Calu3 (cell line): Measurements from ENCODE around the gene SECISBP2. TPM values are rescaled to one million over a fixed set of nuclear protein-coding genes. Genes with fewer than 3 reads are reported as not detected.
"Not testable (repeated sequence)": the region's sequence is repeated elsewhere in the genome, so short reads cannot be mapped to it uniquely, and the experiment has no call there.

Source experiments
- Bru-seq: library from RNA; stranded (reverse); fragments of 400-500 nt; gene quantifications from one replicate; lab custom pipeline; 2021; lab: Mats Ljungman, UMichigan
- BruChase-seq, 2 experiments: library from RNA; stranded (reverse); fragments of 400-500 nt; gene quantifications; one replicate each; lab custom pipeline; 2021; lab: Mats Ljungman, UMichigan
- BruUV-seq: library from RNA; stranded (reverse); fragments of 400-500 nt; replicated peaks from 2 replicates; lab custom pipeline; 2021; lab: Mats Ljungman, UMichigan
- CTCF ChIA-PET: fragments of 300-600 bp; sonication (Branson Sonifier 250); formaldehyde crosslinking; loops from one replicate; lab custom pipeline; 2022; ENCODE audit warnings: antibody characterized with exemption; lab: Charles Lee
- DNase-seq: peaks from one replicate; pipeline ENCODE4 v3.0.0; 2022
- H3K27ac Mint-ChIP-seq: one replicate; pipeline ENCODE4 v1.8.0; 2022; ENCODE audit warnings: mixed read lengths; ENCODE audit not compliant: unreplicated experiment
- H3K27me3 Mint-ChIP-seq: one replicate; pipeline ENCODE4 v1.8.0; 2022; ENCODE audit warnings: mixed read lengths; ENCODE audit not compliant: unreplicated experiment
- H3K36me3 Mint-ChIP-seq: one replicate; pipeline ENCODE4 v1.8.0; 2022; ENCODE audit warnings: mild to moderate bottlenecking, moderate library complexity, mixed read lengths; ENCODE audit not compliant: insufficient read depth, unreplicated experiment
- H3K4me1 Mint-ChIP-seq: one replicate; pipeline ENCODE4 v1.8.0; 2022; ENCODE audit warnings: mild to moderate bottlenecking, low read depth, mixed read lengths; ENCODE audit not compliant: unreplicated experiment
- H3K4me3 Mint-ChIP-seq: one replicate; pipeline ENCODE4 v1.8.0; 2022; ENCODE audit warnings: mild to moderate bottlenecking, low read depth, moderate library complexity, mixed read lengths; ENCODE audit not compliant: unreplicated experiment
- H3K9me3 Mint-ChIP-seq: one replicate; pipeline ENCODE4 v1.8.0; 2022; ENCODE audit warnings: low read depth, mixed read lengths; ENCODE audit not compliant: unreplicated experiment
- intact Hi-C: fragments of 100-400 bp; cut with micrococcal nuclease; formaldehyde crosslinking; loops from one replicate; pipeline ENCODE4 v1.10.0; 2022; ENCODE audit not compliant: unreplicated experiment
- long read RNA-seq: library from polyadenylated mRNA; stranded (forward); transcript quantifications from one replicate; pipeline ENCODE4 v2.0.0, GENCODE V29; 2022
- total RNA-seq: library from RNA; stranded (reverse); gene quantifications from 2 replicates; pipeline ENCODE4 v1.2.3, GENCODE V29; 2022
- TF ChIP-seq, protein P1 (sequence below): fragments of 200-600 bp; IDR thresholded peaks from one replicate; pipeline ENCODE4 v1.8.0; 2022; ENCODE audit warnings: antibody characterized with exemption; ENCODE audit not compliant: unreplicated experiment

SECISBP2 gene, protein sequence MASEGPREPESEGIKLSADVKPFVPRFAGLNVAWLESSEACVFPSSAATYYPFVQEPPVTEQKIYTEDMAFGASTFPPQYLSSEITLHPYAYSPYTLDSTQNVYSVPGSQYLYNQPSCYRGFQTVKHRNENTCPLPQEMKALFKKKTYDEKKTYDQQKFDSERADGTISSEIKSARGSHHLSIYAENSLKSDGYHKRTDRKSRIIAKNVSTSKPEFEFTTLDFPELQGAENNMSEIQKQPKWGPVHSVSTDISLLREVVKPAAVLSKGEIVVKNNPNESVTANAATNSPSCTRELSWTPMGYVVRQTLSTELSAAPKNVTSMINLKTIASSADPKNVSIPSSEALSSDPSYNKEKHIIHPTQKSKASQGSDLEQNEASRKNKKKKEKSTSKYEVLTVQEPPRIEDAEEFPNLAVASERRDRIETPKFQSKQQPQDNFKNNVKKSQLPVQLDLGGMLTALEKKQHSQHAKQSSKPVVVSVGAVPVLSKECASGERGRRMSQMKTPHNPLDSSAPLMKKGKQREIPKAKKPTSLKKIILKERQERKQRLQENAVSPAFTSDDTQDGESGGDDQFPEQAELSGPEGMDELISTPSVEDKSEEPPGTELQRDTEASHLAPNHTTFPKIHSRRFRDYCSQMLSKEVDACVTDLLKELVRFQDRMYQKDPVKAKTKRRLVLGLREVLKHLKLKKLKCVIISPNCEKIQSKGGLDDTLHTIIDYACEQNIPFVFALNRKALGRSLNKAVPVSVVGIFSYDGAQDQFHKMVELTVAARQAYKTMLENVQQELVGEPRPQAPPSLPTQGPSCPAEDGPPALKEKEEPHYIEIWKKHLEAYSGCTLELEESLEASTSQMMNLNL
- total RNA-seq (25.1 and 27.8 TPM in 2 replicates), Bru-seq, nascent RNA (percentile 85 among the genes with signal in this experiment), BruChase-seq, experiment 1, labeled RNA remaining after a 6-hour chase (percentile 74 among the genes with signal in this experiment), BruChase-seq, experiment 2, labeled RNA remaining after a 2-hour chase (percentile 75 among the genes with signal in this experiment)
- long read RNA-seq, transcript SECISBP2-202 (17 exons, 3,462 nt) = major isoform, 10 of 19 reads
- long read RNA-seq, partial matches to known transcripts = 1 of 19 reads
- long read RNA-seq, other reads (novel, unspliced or antisense) = 8 of 19 reads

DNA sequence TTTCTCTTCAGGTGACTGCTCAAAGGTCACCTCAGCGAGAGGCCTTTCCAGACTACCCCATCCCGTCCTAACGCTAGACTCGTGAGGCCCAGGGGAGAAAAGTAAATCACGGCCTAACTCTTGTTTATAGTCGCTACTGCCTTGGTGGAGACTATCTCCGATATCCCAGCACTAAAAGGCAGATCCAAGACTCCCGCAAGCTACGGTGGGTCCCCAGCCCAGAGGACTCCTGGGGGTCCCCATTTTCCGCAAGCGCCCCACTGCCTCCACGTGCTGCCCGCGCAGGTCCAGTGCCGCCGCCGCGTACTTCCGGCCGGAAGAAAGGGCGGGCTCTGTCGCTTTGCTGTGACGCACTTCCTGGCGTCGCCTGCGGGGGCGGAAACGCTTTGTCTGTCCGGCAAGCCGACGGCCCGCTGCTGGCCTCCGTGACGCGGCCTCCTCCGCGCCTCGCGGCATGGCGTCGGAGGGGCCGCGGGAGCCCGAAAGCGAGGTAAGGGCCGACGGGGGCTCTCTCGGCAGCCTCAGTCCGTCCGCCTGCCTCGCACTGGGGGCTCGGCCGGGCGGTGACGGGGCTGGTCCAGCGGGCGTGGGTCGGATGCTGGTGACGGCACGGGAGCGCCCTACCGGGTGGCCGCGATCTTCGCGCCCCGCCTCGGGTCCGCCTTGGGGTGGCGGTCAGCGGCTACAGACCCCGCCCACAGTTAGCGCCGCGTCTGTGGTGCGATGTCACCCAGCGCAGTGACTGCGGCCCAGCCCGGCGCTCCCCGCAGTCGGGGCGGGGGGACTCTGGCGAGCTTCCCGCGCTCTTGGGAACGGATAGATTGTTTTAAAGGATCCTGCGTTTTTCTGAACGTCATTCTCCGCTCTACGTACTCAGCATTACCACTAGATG, at the start of gene SECISBP2:
SECISBP2 (plus strand) TSS at position 378 of the 892 bp plus-strand sequence; CDS start at position 455, 77 bp downstream.
- peaks cover 21% of the 10 kb centered on the region for H3K4me1 Mint-ChIP-seq
- H3K27ac Mint-ChIP-seq = peak within 1 kb of the TSS; percentile 85
- no peaks in the 10 kb centered on the region for H3K9me3 Mint-ChIP-seq
- intact Hi-C loops = no loop called here
- peak within 1 kb of the TSS; percentile 71 for H3K4me3 Mint-ChIP-seq
- no TSS peak for BruUV-seq
- H3K27me3 Mint-ChIP-seq = no peaks in the 10 kb centered on the region
- TF ChIP-seq, protein P1, sequence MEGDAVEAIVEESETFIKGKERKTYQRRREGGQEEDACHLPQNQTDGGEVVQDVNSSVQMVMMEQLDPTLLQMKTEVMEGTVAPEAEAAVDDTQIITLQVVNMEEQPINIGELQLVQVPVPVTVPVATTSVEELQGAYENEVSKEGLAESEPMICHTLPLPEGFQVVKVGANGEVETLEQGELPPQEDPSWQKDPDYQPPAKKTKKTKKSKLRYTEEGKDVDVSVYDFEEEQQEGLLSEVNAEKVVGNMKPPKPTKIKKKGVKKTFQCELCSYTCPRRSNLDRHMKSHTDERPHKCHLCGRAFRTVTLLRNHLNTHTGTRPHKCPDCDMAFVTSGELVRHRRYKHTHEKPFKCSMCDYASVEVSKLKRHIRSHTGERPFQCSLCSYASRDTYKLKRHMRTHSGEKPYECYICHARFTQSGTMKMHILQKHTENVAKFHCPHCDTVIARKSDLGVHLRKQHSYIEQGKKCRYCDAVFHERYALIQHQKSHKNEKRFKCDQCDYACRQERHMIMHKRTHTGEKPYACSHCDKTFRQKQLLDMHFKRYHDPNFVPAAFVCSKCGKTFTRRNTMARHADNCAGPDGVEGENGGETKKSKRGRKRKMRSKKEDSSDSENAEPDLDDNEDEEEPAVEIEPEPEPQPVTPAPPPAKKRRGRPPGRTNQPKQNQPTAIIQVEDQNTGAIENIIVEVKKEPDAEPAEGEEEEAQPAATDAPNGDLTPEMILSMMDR = peak; percentile 38
- H3K36me3 Mint-ChIP-seq = peaks cover 52% of the 10 kb centered on the region
- peak; percentile 93 for DNase-seq
- CTCF ChIA-PET = interaction anchor here (0.6 kb wide), 1 partner anchor 231 kb away, joined by 8 read pairs; no protein-coding TSS in a partner anchor

- intact Hi-C loops = no loop called here
- no TSS peak for BruUV-seq
- DNase-seq = no peak
- Mint-ChIP-seq H3K27ac (no peak overlapping the region), H3K9me3 (peaks cover 18% of the 10 kb centered on the region), H3K27me3 (no peaks in the 10 kb centered on the region), H3K36me3 (no peaks in the 10 kb centered on the region), H3K4me3 (no peak overlapping the region), H3K4me1 (no peaks in the 10 kb centered on the region)
- CTCF ChIA-PET = no interaction called here
- TF ChIP-seq, protein P1 = no peak
Measured at GRCh38 chr9:89273528-89274279, 44.6 kb upstream of the SECISBP2 start.

- Mint-ChIP-seq H3K36me3 (no peaks in the 10 kb centered on the region), H3K27ac (no peak overlapping the region), H3K4me3 (no peak overlapping the region), H3K4me1 (no peaks in the 10 kb centered on the region), H3K9me3 (peaks cover 15% of the 10 kb centered on the region), H3K27me3 (no peaks in the 10 kb centered on the region)
- CTCF ChIA-PET = no interaction called here
- intact Hi-C loops = loop anchor here (5.0 kb wide), 2 partner anchors 273 to 683 kb away; no protein-coding TSS in a partner anchor
- DNase-seq = no peak
- TF ChIP-seq, protein P1 = no peak
- BruUV-seq = no TSS peak
Measured at GRCh38 chr9:89274838-89275237, 43.5 kb upstream of the SECISBP2 start.

- intact Hi-C loops = loop anchor here (5.0 kb wide), 2 partner anchors 274 to 684 kb away; no protein-coding TSS in a partner anchor
- CTCF ChIA-PET, H3K36me3 Mint-ChIP-seq, DNase-seq, H3K27ac Mint-ChIP-seq, H3K4me1 Mint-ChIP-seq, BruUV-seq, H3K4me3 Mint-ChIP-seq, H3K27me3 Mint-ChIP-seq: not testable (repeated sequence)
- peaks cover 15% of the 10 kb centered on the region for H3K9me3 Mint-ChIP-seq
Measured at GRCh38 chr9:89276040-89276439, 42.3 kb upstream of the SECISBP2 start.
